ENCODE results near the gene PLA2G3.

The PLA2G3 gene

GRCh38 chr22:31085928-31086327 lies 54.4 kb downstream of the PLA2G3 start:
- DNase-seq = no peak

GRCh38 chr22:31085493-31085824 lies 54.8 kb downstream of the PLA2G3 start:
- DNase-seq = no peak

GRCh38 chr22:31084811-31085492 lies 55.4 kb downstream of the PLA2G3 start:
- DNase-seq = no peak

Measured in cortex of kidney (tissue), 1 donor.